Measurements from ENCODE around the gene ATP5PO. TPM values are rescaled to one million over a fixed set of nuclear protein-coding genes. Genes with fewer than 3 reads are reported as not detected.
"Not testable (repeated sequence)": the region's sequence is repeated elsewhere in the genome, so short reads cannot be mapped to it uniquely, and the experiment has no call there.

Gene ATP5PO
- total RNA-seq, 1 donor from 2014 or later = 154 TPM

DNA sequence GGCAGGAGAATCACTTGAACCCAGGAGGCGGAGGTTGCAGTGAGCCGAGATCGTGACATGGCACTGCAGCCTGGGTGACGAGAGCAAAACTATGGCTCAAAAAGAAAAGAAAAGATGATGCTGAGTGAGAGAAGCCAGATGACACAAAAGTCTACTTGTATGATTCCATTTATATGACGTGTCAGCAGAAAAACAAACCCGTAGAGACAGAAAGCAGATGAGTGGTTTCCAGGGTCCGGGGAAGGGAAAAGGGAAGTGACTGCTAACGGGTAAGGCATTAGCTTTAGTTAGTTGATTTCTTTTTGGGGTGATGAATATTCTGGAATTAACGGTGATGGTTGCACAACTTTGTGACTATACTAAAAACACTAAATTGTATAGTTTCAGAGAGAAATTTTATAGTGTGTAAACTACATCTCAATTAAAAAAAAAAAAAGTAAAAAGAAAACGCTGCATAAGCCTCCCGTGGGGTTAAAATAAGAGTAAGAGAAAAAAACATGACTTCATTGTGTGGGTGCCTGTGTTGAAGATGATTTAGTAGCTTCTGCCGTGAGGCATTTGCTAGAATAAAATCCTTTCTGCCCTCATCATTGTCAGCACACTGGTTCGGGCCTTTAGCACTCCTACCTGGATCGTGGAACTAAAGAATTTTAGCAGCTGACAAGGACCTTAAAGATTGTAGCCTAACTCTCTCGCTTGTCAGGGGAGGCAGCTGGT is 24.7 kb upstream of the ATP5PO start:
- no peak for DNase-seq

DNA sequence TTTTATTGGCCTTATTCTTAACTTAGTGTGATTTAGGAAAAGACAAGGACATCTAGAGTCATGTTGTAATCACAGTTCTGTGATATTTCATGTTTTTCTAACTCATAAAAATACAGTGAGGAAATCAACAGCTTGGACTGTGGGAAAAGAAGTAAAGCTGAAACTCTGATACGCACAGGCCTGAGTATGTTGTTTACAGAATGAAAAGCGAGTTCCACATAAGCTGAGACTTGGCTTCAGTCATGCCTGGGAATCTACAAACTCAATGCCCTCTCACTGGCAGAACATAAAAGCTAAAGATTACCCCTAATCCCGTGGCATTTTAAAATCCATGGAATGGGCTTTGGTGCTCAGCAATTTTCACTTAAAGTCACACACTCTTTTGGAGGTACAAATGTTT is 23.6 kb upstream of the ATP5PO start:
- no peak for DNase-seq

DNA sequence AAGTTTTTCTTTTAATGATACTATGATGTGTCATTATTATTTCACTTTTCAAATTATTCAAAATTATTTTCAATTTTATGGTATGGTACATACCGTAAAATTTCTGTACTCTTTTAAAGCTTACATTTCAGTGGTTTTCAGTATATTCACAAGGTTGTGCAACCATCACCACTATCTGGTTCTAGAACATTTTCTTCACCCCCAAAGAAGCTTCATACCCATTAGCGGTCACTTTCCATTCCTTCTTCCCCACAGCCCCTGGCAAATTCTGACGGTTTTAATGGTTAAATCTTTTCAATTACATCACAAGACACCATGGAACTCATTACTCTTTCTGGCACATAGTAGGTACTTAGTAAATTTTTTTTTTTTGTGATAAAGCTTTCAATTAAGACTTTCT is 22.8 kb upstream of the ATP5PO start:
- DNase-seq = no peak

DNA sequence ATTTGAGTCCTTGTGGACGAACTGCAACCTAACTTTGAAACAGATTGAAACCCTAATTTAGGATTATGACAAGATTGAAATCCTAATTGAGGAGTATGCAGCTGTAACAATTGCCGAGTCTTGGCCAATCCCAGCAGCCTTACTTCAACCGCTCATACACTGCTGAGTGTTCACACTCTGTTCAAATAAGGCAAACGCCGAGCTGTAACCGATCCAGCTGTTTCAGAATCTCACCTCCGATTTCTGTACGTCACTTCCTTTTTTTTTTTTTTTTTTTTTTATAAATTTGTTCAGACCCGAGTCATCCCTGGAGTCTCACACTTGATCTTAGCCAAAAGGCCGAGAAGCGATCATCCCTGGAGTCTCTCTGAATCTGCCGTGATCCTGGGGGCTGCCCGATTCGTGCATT is 22.3 kb upstream of the ATP5PO start:
- no peak for DNase-seq

DNA sequence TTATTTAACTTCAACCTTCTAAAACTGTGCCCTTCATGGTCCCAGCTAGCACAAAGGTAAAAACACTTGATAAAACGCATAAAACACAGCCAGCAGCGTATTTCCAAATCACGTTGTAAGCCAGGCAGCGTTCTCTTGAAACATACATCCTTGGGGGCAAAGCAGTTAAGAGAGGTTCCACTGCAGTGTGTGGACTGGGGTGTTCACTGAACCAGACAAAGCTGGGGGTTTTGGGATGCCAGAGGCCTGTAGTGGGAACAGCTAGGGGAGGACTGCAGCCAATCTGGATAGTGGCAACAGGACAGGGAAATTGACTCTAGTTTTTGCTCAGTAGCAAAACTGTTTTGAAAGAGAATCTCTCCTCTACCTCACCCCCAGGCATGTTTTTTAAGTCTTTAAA is 21.5 kb upstream of the ATP5PO start:
- no peak for DNase-seq

DNA sequence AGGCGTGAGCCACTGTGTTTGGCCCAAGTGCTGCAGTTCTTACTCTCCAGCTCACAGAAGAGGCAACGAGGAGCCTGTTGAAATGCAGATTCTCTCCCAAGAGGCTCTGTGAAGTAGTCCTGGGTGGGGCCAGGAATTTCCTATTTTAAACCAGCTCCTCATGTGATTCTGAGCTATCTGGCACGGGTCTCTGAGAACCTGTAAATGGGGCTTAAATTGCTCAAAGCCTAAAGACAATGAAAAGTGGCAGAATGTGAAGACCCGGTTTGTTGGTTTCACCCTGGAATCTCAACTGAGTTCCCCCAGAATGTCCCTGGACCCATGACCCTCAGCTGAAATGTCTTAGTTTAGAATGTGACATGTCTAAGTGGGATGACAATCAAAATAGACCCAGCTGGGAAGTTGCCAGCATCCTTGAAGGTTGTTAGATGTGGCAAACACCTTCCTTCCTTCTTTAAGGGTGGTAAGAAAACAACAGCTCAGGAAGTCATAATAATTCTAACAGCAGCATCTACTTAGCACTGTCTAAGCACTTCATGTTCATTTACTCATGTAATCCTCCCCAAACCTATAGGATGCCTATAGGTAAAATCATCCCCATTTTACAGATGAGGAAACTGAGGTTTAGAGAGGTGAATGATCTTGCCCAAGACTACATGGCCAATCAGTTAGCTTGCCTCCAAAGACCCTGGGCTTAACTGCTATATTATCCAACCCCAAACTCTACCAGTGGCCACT is 20.9 kb upstream of the ATP5PO start:
- no peak for DNase-seq

DNA sequence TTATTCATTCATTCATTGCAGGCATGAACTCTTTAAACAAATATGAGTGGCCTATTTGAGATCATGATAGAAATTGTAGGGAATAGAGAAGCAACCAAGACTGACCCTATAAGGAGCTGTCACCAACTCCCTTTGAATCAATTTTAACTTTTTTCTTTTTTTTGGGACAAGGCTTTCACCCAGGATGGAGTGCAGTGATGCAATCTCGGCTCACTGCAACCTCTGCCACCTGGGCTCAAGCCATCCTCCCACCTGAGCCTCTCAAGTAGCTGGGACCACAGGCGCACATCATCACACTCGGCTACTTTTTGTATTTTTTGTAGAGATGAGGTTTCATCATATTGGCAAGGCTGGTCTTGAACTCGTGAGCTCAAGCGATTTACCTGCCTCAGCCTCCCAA is 17.1 kb upstream of the ATP5PO start:
- no peak for DNase-seq

DNA sequence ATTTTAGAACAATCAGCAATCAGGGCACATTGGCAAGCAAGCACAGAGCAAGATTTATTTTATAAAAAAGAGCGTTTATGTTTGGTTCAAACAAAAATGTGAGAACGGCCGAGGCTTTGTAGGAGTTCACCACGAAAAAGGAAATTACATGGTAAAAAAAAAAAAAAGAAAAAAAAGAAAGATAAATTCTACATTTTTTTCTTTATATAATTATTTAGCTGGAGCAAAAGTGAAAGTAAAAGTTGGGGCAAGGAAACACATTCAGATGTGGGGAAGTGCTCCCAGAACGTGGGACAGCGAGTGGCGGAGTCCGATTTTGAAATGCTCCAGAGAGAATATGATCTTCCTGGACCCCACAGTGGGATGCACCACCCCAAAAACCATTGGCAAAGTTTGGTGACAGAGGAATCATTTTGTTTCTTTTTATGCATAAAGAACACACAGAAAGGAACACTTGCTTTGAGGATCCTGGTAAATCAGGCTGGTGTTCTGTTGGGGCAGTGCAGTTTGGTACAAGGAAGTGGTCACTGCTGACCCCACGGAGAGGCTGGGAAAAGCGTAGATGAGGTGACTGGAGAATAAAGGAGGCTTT is 16.3 kb upstream of the ATP5PO start:
- DNase-seq = no peak

DNA sequence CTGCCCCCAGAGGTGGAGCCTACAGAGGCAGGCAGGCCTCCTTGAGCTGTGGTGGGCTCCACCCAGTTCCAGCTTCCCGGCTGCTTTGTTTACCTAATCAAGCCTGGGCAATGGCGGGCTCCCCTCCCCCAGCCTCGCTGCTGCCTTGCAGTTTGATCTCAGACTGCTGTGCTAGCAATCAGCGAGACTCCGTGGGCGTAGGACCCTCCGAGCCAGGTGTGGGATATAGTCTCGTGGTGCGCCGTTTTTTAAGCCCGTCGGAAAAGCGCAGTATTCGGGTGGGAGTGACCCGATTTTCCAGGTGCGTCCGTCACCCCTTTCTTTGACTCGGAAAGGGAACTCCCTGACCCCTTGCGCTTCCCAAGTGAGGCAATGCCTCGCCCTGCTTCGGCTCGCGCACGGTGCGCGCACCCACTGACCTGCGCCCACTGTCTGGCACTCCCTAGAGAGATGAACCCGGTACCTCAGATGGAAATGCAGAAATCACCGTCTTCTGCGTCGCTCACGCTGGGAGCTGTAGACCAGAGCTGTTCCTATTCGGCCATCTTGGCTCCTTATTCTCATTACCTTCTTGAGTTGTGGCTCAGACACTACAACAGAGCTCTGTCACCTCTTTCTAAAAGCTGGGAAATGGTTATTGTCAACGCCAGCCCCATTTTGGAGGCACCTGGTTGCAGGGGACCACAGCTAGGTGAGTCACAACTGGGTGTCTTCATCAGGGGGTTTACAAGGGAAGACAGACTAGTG is 15.6 kb upstream of the ATP5PO start:
- not testable (repeated sequence) for DNase-seq

DNA sequence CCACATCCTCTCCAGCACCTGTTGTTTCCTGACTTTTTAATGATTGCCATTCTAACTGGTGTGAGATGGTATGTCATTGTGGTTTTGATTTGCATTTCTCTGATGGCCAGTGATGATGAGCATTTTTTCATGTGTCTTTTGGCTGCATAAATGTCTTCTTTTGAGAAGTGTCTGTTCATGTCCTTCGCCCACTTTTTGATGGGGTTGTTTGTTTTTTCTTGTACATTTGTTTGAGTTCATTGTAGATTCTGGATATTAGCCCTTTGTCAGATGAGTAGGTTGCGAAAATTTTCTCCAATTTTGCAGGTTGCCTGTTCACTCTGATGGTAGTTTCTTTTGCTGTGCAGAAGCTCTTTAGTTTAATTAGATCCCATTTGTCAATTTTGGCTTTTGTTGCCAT is 10.6 kb upstream of the ATP5PO start:
- DNase-seq = not testable (repeated sequence)

DNA sequence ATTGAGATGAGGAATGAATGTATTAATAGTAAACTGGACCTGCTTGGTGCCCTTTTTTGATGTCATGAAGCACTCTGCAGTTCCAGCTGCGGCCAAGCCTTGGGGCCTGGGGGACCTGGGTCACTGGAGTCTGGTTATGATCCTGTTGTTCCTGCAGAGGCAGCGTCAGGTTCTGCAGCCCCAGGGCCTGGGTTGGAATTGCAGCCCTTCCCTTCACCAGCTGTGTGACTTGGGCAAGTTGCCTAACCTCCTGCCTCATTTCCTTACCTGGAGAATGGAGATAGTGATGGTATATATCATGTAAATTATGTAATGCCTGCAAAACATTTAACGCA is 9.1 kb upstream of the ATP5PO start:
- DNase-seq = no peak

DNA sequence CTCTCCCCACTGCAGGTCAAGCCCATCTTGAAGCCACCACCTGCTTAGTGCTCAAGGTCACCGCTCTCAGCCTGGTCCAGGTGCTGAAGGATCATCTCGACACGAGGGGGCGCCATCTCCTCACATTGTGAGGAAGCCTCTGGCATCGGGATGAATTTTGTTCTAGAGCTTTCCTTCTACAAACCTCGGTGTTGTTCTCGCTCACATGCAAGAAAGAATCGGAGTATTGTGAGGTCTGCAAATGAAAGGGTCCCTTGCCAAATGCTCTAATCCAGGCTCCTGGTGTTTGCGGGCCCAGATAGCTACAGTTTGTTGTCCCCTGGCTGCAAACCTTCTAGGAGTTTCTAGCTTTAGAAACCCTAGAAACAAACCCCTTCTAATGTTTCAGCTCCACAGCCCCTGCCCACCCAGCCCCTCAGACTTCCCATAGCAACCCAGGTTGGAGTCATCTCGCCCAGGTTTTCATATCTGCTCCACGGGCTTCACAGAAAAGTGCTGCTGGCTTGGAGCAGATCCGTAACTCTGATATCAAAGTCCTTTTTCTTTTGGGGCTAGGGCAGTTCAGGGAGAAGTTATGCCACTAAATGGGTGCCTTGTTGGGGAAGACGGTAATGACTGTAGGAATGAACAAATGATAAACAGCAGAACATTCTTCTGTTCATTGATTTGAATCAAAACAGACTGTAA is 8.6 kb upstream of the ATP5PO start:
- peak; percentile 71 for DNase-seq

DNA sequence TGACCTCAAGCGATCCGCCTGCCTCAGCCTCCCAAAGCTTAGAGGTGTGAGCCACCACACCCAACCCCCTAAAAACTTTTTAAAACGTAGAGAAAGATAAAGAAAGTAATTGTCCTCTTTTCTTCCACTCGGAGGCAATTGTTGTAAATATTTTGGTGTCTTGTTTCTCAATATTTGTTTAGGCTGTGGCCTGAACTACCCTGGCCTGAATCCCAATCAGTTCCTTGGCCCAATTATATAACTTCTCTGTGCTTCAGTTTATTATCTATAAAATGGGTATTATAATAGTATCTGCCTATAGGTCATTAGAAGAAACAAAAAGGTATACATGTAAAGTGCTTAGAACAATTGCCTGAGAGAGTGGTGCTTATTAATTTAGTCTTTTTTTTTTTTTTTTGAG is 1.8 kb upstream of the ATP5PO start:
- no peak for DNase-seq

DNA sequence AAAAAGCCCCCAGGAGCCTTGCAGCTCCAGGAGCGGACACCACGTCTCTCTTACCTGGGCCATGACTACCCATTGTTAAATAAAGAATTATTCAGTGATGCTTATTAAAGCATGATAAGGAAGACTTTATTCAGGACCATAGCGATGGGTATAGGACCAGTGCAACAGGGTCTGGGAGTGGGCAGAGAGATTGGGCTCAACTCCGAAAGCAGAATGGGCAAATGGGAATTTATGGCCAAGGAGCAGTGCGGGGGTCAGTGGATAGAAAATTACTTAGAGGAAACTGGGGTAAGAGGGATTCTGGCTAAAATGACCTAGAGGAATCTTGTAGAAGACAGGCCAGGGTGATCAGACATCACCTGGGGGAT is 580 bp upstream of the ATP5PO start:
- DNase-seq = no peak

DNA sequence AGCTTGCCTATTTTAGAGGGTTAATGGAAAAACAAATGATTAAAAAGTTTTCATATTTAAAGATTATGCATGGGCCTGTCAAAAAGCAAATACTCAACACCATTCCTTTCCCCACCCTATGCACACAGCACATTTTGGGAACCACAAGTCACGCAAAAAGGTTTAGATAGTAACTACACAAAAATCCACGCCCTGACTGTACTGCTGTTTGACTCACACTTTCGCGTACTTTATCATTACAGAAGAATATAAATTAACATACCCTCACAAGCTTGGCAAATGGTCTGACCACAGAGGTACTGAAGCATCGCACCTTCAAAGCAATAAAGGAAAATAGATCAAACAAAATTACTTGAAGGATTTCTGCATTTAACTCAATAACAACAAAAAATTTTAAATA is 1.4 kb downstream of the ATP5PO start:
- DNase-seq = no peak

DNA sequence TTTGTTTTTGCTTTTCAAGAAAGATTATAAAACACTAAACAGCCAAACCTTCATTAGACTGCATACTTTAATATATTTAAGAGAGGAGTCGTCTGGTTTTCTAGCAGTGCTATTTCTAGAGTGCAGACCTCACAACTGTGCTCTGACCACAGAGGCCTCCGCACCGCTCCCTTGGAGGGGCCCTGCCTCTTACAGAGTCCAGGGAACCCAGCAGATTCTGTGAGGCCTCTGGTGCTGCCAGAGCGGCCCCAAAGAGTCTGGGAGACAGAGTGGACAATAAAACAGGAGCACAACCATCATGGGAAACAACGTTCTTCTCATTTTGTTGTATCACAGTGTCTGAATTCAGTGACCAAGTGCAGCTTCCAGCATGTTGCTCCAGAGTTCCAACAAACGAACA is 5.8 kb downstream of the ATP5PO start:
- DNase-seq = no peak

DNA sequence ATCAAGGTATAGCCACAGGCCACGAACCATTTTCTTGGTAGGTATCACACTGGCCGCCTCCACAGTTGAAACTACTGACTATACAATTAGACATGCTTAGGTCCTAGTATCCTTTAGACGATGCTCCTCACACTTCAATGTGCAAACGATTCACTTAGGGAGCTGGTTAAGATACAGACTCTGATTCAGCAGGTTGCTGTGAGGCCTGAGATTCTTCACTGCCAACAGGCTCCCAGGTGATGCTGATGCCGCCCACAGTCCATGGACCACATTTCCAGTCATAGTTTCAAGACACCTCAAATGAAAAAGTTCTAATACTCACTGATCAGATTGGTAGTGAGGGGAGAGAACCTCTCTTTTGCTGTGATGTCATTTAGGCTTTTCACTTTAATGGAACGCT is 6.8 kb downstream of the ATP5PO start:
- DNase-seq = no peak

DNA sequence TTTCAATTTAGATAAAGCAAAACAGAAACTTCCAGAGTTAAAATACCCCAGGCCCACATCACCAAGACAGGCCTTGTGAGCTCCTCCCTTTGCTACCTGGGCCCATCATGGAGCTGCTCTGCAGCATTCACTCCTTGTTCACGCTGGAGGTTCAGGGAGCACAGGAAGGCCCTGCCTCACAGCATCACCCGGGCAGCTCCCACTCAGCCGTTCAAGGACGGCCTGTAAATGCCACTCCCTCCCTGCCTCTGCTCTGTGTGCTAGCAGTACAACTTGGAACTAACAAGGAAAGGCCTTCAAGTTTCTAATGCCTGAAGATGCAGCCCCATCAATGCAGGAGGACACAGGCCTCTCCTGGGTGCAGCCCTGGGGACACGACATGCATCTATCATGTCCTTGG is 11.6 kb downstream of the ATP5PO start:
- DNase-seq = no peak

DNA sequence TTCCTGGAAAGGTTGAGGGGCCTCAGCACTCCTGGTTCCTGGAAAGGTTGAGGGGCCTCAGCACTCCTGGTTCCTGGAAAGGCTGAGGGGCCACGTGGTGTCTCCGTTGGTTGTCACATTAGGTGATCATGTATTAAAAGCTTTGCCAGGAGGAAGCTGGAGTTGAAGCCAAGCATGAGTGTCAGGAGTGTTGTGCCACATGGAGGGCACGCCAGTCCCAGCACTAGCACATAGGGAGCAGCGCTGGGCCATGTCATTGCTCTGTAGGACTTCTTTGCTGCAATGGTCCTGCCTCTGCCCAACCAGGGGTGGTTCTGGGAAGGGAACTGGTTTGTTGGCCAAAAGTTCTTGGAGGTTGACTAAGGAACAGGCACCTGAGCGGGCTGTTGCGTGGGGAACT is 13.3 kb downstream of the ATP5PO start:
- no peak for DNase-seq

DNA sequence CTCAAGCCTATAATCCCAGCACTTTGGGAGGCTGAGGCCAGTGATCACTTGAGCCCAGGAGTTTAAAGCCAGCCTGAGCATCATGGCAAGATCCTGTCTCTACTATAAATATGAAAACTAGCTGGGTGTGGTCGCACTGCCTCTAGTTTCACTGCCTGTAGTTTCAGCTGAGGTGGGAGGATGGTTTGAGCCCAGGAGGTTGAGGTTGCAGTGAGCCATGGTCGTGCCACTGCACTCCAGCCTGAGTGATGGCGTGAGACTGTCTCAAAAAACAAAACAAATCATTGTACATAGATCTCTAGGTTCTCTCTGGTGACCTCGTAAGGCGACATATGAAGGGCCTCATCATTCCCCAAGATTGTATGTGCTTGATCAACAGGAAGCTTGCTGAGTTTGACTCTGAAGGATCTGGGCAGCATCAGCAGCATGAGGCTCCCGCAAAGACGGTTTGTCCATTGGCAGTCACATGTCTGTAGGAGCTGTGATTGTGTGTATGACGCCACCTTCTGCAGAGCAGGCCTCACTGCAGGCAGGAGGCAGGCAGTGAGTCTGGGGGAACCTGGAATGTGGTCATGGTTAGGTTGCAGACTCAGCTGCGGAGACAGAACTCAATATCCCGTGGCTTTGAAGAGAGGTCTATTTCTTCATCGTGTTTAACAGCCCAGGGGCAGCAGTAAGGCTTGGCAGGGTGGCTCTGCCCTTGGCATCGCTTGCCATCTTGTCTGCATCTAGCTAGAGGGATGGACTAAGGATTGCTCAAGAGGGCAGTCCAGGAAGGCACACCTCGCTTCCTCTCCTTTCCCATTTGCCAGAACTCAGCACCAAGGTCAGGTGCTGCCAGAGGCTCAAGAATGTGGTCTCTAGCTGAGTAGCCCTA is 14.0 kb downstream of the ATP5PO start:
- no peak for DNase-seq

DNA sequence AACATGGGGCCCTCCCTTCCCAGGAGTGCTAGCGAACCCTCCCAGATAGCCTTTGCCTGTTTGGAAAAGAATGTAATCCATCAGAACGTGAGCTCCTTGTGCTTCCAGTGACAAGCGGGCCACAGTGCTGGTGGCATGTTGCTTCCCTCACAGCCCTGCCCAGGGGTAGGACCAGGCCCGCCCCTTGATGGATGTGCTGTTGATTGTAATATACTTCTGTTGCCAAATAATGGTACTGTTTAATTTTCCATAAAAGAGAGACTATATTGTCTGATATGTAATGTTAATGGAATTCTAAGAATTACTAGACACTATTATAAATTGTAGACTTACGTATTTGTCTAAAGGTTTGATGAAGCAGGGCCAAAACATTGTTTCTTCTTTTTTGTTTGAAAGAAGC is 16.4 kb downstream of the ATP5PO start:
- no peak for DNase-seq

DNA sequence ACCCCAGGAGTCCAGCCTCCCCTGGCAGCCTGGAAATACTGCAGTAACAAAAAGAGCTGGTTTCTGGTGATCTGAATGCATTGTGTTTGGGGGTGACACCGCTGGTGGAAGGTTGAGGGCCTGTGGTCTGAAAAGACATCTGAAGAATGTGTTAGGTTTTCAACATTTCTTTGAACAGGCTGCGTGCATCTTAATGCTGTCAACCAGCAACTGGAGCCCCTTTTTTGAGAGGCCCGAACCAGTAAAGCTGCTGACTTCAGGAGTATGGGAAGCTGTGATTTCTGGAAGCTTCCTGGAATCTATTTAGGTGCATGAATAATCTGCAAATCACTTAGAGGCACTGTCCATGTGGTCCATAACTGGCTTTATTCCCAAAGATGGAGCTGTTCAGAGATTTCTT is 17.0 kb downstream of the ATP5PO start:
- no peak for DNase-seq
